Activated T-helper 17 cell treated with anti-CD3 and anti-CD28 coated beads, Interleukin-2, amount 50 U/mL, for 72 hours (primary cell): ENCODE results near the gene MTRFR. TPM values are rescaled to one million over a fixed set of nuclear protein-coding genes. Genes with fewer than 3 reads are reported as not detected.

ENCODE experiments used
- total RNA-seq, 2 donors: library from RNA; stranded (reverse); gene quantifications; one replicate each; pipeline ENCODE4 v1.2.3, GENCODE V29; 2022

MTRFR gene
- total RNA-seq, 2 donors from 2014 or later = 26.8 to 32.3 TPM

Other genes starting within 250 kb of the MTRFR start
- gene PITPNM2, start 82.3 kb upstream of the MTRFR start, total RNA-seq = 1 to 10 TPM; 4.1 to 4.6 TPM
- gene MPHOSPH9, start 295 bp upstream of the MTRFR start, total RNA-seq = 10 to 100 TPM; 72.3 to 77.1 TPM
- gene CDK2AP1, start 38.4 kb downstream of the MTRFR start, total RNA-seq = 10 to 100 TPM; 25.1 to 41.9 TPM
- 10 to 100 TPM; 59.8 to 64.0 TPM for gene SBNO1, start 131.4 kb downstream of the MTRFR start, total RNA-seq
- 10 to 100 TPM; 48.9 to 67.2 TPM for gene KMT5A, start 150.7 kb downstream of the MTRFR start, total RNA-seq
- 10 to 100 TPM; 12.3 to 12.6 TPM for gene RILPL2, start 203.2 kb downstream of the MTRFR start, total RNA-seq
- 10 to 100 TPM; 23.5 to 31.4 TPM for gene SNRNP35, start 224.7 kb downstream of the MTRFR start, total RNA-seq